Measurements from ENCODE around the gene ZBTB40.

Gene ZBTB40

GRCh38 chr1:22579541-22580155 lies 128.0 kb downstream of the ZBTB40 start:
- DNase-seq (ENCODE audit: insufficient read length, low spot score) (no peak), FAIRE-seq (no peak)
- TF ChIP-seq POU2F2 (IDR thresholded peaks at IDR 0.05; ENCODE audit: low read depth, low read length) (no peak), POLR2AphosphoS5 (IDR thresholded peaks at IDR 0.05; ENCODE audit: low read depth, low read length) (no peak), PAX5 (IDR thresholded peaks at IDR 0.05; ENCODE audit: insufficient read depth, low read length, severe bottlenecking) (no peak), SPI1 (IDR thresholded peaks at IDR 0.05; ENCODE audit: low read depth, low read length) (no peak), POLR2A (IDR thresholded peaks at IDR 0.05; ENCODE audit: low read depth, low read length) (no peak), TAF1 (IDR thresholded peaks at IDR 0.05; ENCODE audit: low read depth, low read length) (no peak)

Data from GM12891 (cell line).